ENCODE data around the gene BCAS3. TPM values are rescaled to one million over a fixed set of nuclear protein-coding genes. Genes with fewer than 3 reads are reported as not detected.

BCAS3 gene
- total and polyA plus RNA-seq, 2 donors (not counting 1 experiment from before 2014, with no cell fraction given), result 13.9 to 73.4 TPM

DNA sequence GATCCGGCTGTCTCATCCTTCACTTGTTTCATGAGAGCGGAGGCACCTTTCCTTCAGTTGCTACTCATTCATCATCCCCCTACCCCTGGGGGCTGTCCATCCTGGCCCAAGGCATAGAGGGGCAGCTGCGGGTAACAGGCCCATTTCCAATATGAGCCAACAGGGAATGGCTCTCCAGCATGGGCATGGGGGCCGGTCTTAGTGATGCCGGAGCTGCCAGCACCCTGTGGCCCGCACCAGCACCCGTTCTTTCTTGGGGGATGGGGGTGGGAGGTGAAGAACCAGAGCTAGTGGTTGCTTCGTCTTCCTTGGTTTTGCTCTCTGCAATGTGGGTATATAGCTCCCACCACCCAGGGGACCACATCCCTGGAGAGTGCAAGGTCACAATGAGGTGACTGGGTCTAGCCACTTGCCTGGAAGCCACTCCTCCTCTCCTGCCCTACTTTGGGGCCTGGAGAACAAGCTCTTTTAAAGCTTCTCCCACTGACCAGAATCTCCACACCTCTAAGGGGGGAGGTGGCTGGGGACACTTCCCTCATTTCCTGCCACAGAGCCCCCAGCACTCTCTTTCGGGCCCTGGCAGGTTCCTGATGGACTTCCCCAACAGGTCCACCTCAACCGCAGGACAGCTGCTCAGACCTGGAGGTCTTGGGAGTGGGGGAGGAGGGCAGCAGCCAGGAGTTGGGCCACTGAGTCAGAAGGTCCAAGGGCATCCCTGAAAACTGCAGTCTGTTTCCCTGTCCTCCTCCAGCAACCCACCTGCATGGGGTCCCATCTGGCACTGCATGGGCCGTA lies 710.1 kb downstream of the BCAS3 start:
- CTCF ChIA-PET, result interaction anchor here (1.5 kb wide), 1 partner anchor 387 kb away, joined by 6 read pairs; no protein-coding TSS in a partner anchor
- no peak for ATAC-seq (ENCODE audit: low read depth)

More for the DNA sequence above, 710.1 kb downstream of the BCAS3 start:
- POLR2A ChIA-PET, result no interaction called here
- DNase-seq, result no peak
- Histone ChIP-seq H3K9me3 (ENCODE audit: control extremely low read depth in 1 of 3, control insufficient read depth in 2 of 3, insufficient read depth in 1 of 3, low read length in 2 of 3) (no peaks in the 10 kb centered on the region), H3K9ac (ENCODE audit: low read length) (no peak overlapping the region), H3K27me3 (replicated peaks in 1 of 4; ENCODE audit: control extremely low read depth in 1 of 4, control insufficient read depth in 3 of 4, insufficient read depth in 4 of 4, low read length in 3 of 4) (peaks cover 0 to 19% (median 0%) of the 10 kb centered on the region in 4 experiments), H3K36me3 (replicated peaks in 1 of 2; ENCODE audit: control extremely low read depth in 1 of 2, control insufficient read depth in 1 of 2, extremely low read depth in 1 of 2, insufficient read depth in 2 of 2, low read length in 1 of 2) (no peaks in the 10 kb centered on the region), H3K27ac (ENCODE audit: low read length in 2 of 2) (no peak overlapping the region), H3K79me2 (ENCODE audit: control insufficient read depth, insufficient read depth, low read length) (no peaks in the 10 kb centered on the region), H2AFZ (ENCODE audit: insufficient read depth, low read depth, low read length, poor library complexity, severe bottlenecking) (no peak overlapping the region), H4K20me1 (ENCODE audit: control insufficient read depth, insufficient read depth, low read length, poor library complexity, severe bottlenecking) (no peaks in the 10 kb centered on the region), H3K4me2 (replicated peaks; ENCODE audit: low read depth, low read length, poor library complexity, severe bottlenecking) (no peak overlapping the region), H3K4me1 (ENCODE audit: control insufficient read depth in 2 of 2, insufficient read depth in 2 of 2, low read length in 2 of 2) (peaks cover 3 to 4% of the 10 kb centered on the region in 2 donors), H3K4me3 (ENCODE audit: control extremely low read depth in 1 of 5, extremely low read depth in 1 of 5, insufficient read depth in 1 of 5, low read depth in 2 of 5, low read length in 4 of 5) (no peak overlapping the region)
- H3K27me3 Mint-ChIP-seq, result peaks cover 18% of the 10 kb centered on the region
- peaks cover 5% of the 10 kb centered on the region for H3K4me1 Mint-ChIP-seq
- intact Hi-C loops (cut with micrococcal nuclease), result no loop called here
- no peak overlapping the region for H3K4me3 Mint-ChIP-seq
- no peak for TF ChIP-seq CTCF (IDR thresholded peaks at IDR 0.05)
- no peak overlapping the region for H3K27ac Mint-ChIP-seq
- H3K9me3 Mint-ChIP-seq (ENCODE audit: insufficient read depth), result no peaks in the 10 kb centered on the region
- WGBS (ENCODE audit: insufficient coverage), result 96% methylated on average over 6 of the region's 11 CpGs
